ENCODE data around the gene SFXN2.

SFXN2 gene

GRCh38 chr10:102781090-102781920, 66.9 kb downstream of the SFXN2 start:
- TF ChIP-seq CTCF (IDR thresholded peaks at IDR 0.05) = no peak

- no peak for TF ChIP-seq CTCF (IDR thresholded peaks at IDR 0.05)
These were observed 67.6 kb downstream of the SFXN2 start for GRCh38 chr10:102781921-102782557.

- TF ChIP-seq CTCF (IDR thresholded peaks at IDR 0.05) = no peak
These were observed 68.5 kb downstream of the SFXN2 start for GRCh38 chr10:102782673-102783551.

GRCh38 chr10:102783568-102783967, 69.1 kb downstream of the SFXN2 start:
- no peak for TF ChIP-seq CTCF (IDR thresholded peaks at IDR 0.05)

- TF ChIP-seq CTCF (IDR thresholded peaks at IDR 0.05) = no peak
These were observed 71.4 kb downstream of the SFXN2 start for GRCh38 chr10:102785818-102786217.

GRCh38 chr10:102791754-102792395, 77.4 kb downstream of the SFXN2 start:
- no peak for TF ChIP-seq CTCF (IDR thresholded peaks at IDR 0.05)

Data from LNCAP (cell line).